Urothelium cell line (cell line): ENCODE results near the gene HGF.
"Not testable (repeated sequence)": the region's sequence is repeated elsewhere in the genome, so short reads cannot be mapped to it uniquely, and the experiment has no call there.

Experiments used
- DNase-seq: peaks from one replicate; pipeline ENCODE4 v3.0.0; 2011; ENCODE audit warnings: low spot score, mixed read lengths
- FAIRE-seq: peaks from 2 replicates; lab custom pipeline; 2011; peaks lifted over from hg19 to GRCh38; lab: Jason Lieb, UNC

Gene HGF

GRCh38 chr7:81769891-81770727, at the start of gene HGF:
Gene HGF, minus strand, starts transcription at chr7:81770047. Its CDS starts 76 bp downstream, at chr7:81769971.
- FAIRE-seq (no peak), DNase-seq (peak; percentile 30)

GRCh38 chr7:81816312-81816711, 46.5 kb upstream of the HGF start:
- DNase-seq: no peak
- no peak for FAIRE-seq

DNA sequence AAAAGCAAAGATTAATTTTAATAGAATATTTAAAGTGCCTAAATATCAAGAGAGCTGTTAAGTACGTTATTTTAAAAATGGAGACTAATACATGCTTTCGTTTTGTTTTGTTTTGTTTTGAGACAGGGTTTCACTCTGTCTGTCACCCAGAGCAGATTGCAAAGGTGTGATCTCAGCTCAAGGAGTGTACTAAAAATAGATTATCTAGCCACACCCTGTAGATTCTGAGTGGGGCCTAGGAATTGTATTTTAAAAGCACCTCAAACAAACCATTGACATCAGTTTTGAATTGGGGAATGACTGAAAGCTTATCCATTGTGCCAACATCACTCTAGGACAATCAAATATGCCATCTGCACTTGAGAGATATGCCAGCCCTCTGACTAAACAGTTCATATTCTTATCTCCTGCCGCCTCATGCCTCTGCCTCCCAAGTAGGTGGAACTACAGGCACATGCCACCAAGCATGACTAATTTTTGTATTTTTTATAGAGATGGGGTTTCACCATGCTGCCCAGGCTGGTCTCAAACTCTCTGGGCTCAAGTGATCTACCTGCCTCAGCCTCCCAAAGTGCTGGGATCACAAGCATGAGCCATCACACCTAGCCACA, 43.1 kb upstream of the HGF start:
- DNase-seq, FAIRE-seq: not testable (repeated sequence)

DNA sequence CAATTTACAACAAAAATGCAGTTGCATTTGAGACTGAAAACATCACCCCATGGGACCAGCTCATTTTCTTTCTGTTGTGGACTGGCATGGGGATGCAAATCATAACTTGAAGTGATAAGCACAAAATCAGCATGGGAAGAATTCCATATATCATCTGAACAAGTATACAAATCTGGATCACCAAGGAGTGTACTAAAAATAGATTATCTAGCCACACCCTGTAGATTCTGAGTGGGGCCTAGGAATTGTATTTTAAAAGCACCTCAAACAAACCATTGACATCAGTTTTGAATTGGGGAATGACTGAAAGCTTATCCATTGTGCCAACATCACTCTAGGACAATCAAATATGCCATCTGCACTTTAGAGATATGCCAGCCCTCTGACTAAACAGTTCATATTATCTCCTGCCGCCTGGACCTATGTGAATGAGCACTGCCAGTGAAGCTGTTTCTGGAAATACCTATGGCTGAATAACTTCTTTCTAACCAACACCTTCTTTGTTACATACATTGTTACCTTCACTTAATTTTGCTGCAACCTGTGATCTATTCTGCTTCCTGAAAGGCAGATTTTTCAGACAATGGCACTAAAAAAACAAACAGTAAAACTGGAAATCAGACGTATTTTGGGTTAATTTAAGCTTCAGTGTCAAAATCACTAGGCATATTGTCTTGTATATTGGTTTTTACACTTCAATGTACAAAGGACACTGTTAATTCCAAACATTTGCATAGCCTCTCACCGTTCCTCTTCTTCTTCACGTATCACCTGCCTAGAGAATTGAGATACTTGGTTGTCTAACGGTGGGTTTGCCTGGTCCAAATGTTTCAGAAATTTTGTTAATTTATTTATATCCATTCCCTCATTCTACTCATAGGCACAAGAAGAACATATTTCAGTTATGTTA, 42.4 kb upstream of the HGF start:
- FAIRE-seq (peak; percentile 96), DNase-seq (no peak)

GRCh38 chr7:81810476-81811155, 40.8 kb upstream of the HGF start:
- DNase-seq (no peak), FAIRE-seq (no peak)

- not testable (repeated sequence) for DNase-seq, FAIRE-seq
Measured at GRCh38 chr7:81808310-81808709, 38.5 kb upstream of the HGF start.

DNA sequence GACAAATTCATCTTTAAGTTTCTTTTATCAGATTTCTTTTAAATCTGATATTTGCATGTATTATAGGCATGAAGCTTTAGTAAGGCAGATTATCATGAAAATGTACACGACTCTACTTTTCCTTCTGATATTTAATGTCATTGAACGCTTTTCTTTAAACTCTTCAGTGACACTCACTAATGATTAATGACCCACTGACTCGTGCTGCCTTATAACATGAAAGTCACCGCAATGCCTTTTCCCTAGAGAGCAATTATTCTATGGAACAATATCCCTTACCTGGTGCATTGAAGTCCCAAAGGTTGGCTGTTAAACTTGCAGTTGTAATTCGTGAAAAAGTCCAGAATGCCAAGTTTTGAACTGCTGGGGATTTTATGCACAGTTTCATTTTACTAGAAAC, 33.4 kb upstream of the HGF start:
- no peak for FAIRE-seq
- no peak for DNase-seq

- no peak for DNase-seq
- FAIRE-seq: no peak
Measured at GRCh38 chr7:81802251-81802650, 32.4 kb upstream of the HGF start.

GRCh38 chr7:81801532-81801931, 31.7 kb upstream of the HGF start:
- FAIRE-seq (no peak), DNase-seq (no peak)

DNA sequence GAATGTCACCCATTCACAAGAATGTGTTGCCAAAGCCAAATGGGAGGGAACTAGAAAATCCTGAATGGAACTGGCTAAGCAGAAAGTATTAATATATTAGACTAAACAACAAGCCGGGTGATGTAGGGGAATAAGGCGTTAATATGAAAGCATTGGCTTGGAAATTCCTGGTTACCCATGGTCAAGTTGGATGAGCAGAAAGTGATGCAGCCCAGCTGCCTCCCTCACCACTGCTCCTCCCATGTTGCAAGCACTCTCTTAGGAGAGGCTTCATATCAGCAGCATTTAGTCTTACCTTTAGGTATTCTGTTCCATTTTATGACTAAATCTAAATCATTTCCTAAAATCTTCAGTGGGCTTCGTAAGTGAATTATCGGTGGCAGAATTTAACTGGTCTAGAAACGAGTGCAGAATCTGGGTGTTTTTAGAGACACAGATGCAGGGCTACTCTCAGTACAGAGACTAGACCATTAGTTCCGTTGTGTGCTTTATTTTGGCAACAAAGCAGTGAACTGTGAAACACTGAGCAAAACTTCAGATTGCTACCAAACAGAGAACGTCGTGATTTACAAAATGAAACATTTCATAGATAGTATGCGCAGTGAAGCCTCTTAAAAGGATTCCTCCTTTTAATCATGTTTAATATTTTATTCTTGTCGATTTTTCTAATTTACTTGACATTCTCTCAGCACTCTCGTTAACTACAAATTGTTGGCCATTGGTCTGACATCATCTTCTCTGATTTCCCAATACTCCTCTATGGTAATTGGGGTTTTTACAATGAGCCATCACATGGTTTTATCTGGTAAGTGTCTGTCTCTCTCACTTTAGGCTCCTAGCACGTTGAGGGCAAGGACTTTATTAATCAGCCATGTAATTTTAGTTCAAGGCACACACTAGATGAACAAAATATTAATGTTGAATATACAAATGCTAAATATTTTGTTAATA, 22.0 kb upstream of the HGF start:
- DNase-seq (no peak), FAIRE-seq (no peak)

DNA sequence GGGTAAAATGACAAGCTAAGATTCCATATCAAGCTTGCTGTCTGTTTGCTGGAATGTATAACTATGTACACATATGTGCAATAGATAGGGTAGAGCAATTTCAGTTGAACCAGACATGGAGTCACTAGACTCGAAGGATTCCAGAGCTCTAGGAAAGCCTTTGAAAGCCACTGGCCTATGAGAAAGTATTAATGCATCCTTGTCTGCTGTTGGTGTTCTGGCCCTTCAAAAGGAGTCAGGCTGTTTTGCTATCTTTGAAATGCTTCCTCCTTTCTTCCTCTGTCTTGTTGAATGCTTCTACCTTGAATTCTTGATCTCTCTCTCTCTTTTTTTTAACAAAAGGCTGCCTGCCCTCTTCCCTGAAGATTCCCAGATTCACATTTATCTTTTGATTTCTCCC, 20.8 kb upstream of the HGF start:
- DNase-seq: no peak
- no peak for FAIRE-seq

GRCh38 chr7:81790120-81790500, 20.3 kb upstream of the HGF start:
- FAIRE-seq (no peak), DNase-seq (no peak)

- FAIRE-seq (no peak), DNase-seq (no peak)
Measured at GRCh38 chr7:81789406-81790119, 19.7 kb upstream of the HGF start.

GRCh38 chr7:81788246-81788645, 18.4 kb upstream of the HGF start:
- FAIRE-seq: no peak
- no peak for DNase-seq

GRCh38 chr7:81783818-81784217, 14.0 kb upstream of the HGF start:
- FAIRE-seq (no peak), DNase-seq (no peak)

GRCh38 chr7:81780914-81781693, 11.3 kb upstream of the HGF start:
- DNase-seq: no peak
- no peak for FAIRE-seq

- FAIRE-seq (peak; percentile 48), DNase-seq (no peak)
Measured at GRCh38 chr7:81779706-81780105, 9.9 kb upstream of the HGF start.

- FAIRE-seq: no peak
- no peak for DNase-seq
Measured at GRCh38 chr7:81777697-81778096, 7.8 kb upstream of the HGF start.
